Natural killer cell (primary cell): ENCODE data around the gene IDH3G. TPM values are rescaled to one million over a fixed set of nuclear protein-coding genes. Genes with fewer than 3 reads are reported as not detected.

ENCODE experiments used
- ATAC-seq, 3 donors: fragments of 150-1000 bp in 2 of 3; fragments of 200-7000 bp in 1 of 3; cut with Tn5 transposase; 1 replicate in 1 of 3; 2 replicates in 2 of 3; pipeline ENCODE4 v1.10.0; 2021; ENCODE audit warnings: mild to moderate bottlenecking in 2 of 3, moderate library complexity in 2 of 3
- DNase-seq, 2 donors: peaks; one replicate each; pipeline versions ENCODE4 v3.0.0 to v3.0.0-alpha.2; 2013 to 2021; ENCODE audit warnings: mixed read lengths in 1 of 2
- H3K27ac ChIP-seq: one replicate; pipeline ENCODE4 v1.5.1; 2013; ENCODE audit warnings: mild to moderate bottlenecking, low read length
- H3K27me3 ChIP-seq: one replicate; pipeline ENCODE4 v1.6.1; 2013; ENCODE audit warnings: low read length; ENCODE audit not compliant: control insufficient read depth, insufficient read depth
- H3K36me3 ChIP-seq: one replicate; pipeline ENCODE4 v1.6.1; 2013; ENCODE audit warnings: low read length; ENCODE audit not compliant: control insufficient read depth, insufficient read depth
- H3K4me1 ChIP-seq: one replicate; pipeline ENCODE4 v1.6.1; 2013; ENCODE audit warnings: low read length; ENCODE audit not compliant: control insufficient read depth, insufficient read depth
- H3K4me3 ChIP-seq: one replicate; pipeline ENCODE4 v1.5.1; 2013; ENCODE audit warnings: low read length
- H3K9me3 ChIP-seq: one replicate; pipeline ENCODE4 v1.6.1; 2013; ENCODE audit warnings: low read length; ENCODE audit not compliant: control insufficient read depth, insufficient read depth
- H3K27ac Mint-ChIP-seq, 2 donors: one replicate each; pipeline ENCODE4 v1.8.0; 2022; ENCODE audit warnings: mild to moderate bottlenecking in 2 of 2, mixed read lengths in 2 of 2, moderate library complexity in 1 of 2
- H3K27me3 Mint-ChIP-seq, 2 donors: one replicate each; pipeline ENCODE4 v1.8.0; 2022; ENCODE audit warnings: low read depth in 2 of 2, mixed read lengths in 2 of 2
- H3K36me3 Mint-ChIP-seq: one replicate; pipeline ENCODE4 v1.8.0; 2022; ENCODE audit warnings: mixed read lengths
- H3K4me1 Mint-ChIP-seq, 2 donors: one replicate each; pipeline ENCODE4 v1.8.0; 2022; ENCODE audit warnings: mixed read lengths in 2 of 2
- H3K4me3 Mint-ChIP-seq: one replicate; pipeline ENCODE4 v1.8.0; 2022; ENCODE audit warnings: mild to moderate bottlenecking, moderate library complexity, mixed read lengths
- H3K9me3 Mint-ChIP-seq, 2 donors: one replicate each; pipeline ENCODE4 v1.8.0; 2022; ENCODE audit warnings: mixed read lengths in 2 of 2
- WGBS: methylation state at CpG from one replicate; pipeline ENCODE4 v1.1.7; 2013; ENCODE audit warnings: missing lambda C conversion rate; ENCODE audit not compliant: insufficient coverage; 5-methylcytosine and 5-hydroxymethylcytosine counted together
- intact Hi-C: fragments of 100-400 bp; cut with micrococcal nuclease; formaldehyde crosslinking; loops from one replicate; pipeline ENCODE4 v1.14.2; 2022
- total RNA-seq, 4 donors: library from RNA; stranded (reverse); fragments of 120-200 nt in 1 of 4; gene quantifications; one replicate each; pipeline versions ENCODE4 v1.2.3 to v1.2.4, GENCODE V29; 2013 to 2022
- TF ChIP-seq, protein P1 (sequence below): fragments of 200-600 bp; IDR thresholded peaks from one replicate; pipeline ENCODE4 v1.8.0; 2022; ENCODE audit warnings: antibody characterized with exemption

IDH3G gene
- total RNA-seq, 3 donors from 2014 or later (not counting 1 experiment from before 2014, with no cell fraction given), result 70.1 to 76.5 (median 71.1) TPM

DNA sequence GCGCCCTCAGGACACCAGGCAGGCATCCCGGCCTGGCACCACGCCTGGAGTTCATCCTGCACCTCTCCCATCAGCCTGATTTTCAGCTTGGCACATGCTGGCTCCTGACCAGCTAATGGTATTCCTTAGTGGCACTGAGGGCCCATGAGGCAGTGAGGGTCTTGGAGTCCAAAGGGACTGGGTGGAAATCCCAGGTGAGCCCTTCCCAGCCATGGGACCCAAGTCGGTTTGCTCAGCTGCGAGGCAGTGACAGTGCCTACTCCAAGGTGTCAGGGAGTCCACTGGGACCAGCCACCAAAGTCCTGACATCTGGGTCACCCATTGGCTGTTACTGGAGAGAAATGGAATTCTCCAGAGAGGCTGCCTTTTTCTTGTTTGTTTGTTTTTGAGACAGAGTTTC is 5.2 kb upstream of the IDH3G start:
- intact Hi-C loops, result no loop called here
- no peak for ATAC-seq
- TF ChIP-seq, protein P1, sequence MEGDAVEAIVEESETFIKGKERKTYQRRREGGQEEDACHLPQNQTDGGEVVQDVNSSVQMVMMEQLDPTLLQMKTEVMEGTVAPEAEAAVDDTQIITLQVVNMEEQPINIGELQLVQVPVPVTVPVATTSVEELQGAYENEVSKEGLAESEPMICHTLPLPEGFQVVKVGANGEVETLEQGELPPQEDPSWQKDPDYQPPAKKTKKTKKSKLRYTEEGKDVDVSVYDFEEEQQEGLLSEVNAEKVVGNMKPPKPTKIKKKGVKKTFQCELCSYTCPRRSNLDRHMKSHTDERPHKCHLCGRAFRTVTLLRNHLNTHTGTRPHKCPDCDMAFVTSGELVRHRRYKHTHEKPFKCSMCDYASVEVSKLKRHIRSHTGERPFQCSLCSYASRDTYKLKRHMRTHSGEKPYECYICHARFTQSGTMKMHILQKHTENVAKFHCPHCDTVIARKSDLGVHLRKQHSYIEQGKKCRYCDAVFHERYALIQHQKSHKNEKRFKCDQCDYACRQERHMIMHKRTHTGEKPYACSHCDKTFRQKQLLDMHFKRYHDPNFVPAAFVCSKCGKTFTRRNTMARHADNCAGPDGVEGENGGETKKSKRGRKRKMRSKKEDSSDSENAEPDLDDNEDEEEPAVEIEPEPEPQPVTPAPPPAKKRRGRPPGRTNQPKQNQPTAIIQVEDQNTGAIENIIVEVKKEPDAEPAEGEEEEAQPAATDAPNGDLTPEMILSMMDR, result no peak

DNA sequence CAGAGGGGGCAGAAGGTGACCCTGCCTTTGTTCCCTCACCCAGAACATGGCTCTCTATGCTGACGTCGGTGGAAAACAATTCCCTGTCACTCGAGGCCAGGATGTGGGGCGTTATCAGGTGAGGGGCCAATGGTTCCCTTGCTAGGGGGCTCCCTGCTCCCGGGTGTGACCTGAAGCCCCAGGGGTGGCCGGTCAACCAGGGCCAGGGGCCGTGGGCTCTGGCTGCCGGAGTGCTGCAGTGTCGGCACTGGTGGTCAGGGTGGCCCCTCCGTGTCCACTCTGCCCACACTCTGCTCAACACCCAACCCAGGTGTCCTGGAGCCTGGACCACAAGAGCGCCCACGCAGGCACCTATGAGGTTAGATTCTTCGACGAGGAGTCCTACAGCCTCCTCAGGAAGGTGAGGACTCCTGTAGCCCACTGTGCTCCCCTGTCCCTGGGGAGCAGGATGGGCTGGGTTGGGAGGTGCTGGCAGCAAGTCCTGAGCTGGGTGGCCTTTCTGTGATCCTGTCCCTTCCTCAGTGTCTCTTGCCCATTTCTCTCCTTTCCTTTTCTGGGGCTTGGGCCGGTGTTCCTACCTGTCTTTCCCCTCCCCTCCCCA is 3.3 kb upstream of the IDH3G start:
- Histone ChIP-seq H3K4me3 (no peak overlapping the region), H3K27me3 (no peaks in the 10 kb centered on the region), H3K4me1 (peaks cover 32% of the 10 kb centered on the region), H3K36me3 (peaks cover 25% of the 10 kb centered on the region), H3K9me3 (no peaks in the 10 kb centered on the region), H3K27ac (no peak overlapping the region)
- DNase-seq (no peak), ATAC-seq (no peak)
- WGBS, result 96% methylated on average over 13 of the region's 15 CpGs
- no peak overlapping the region for H3K4me3 Mint-ChIP-seq
- no peaks in the 10 kb centered on the region for H3K36me3 Mint-ChIP-seq
- no peaks in the 10 kb centered on the region for H3K27me3 Mint-ChIP-seq
- peaks cover 8 to 21% of the 10 kb centered on the region in 2 donors for H3K4me1 Mint-ChIP-seq
- no peaks in the 10 kb centered on the region for H3K9me3 Mint-ChIP-seq
- TF ChIP-seq, protein P1, result no peak
- H3K27ac Mint-ChIP-seq, result no peak overlapping the region
- intact Hi-C loops, result no loop called here

More for the DNA sequence above, 5.2 kb upstream of the IDH3G start:
- Histone ChIP-seq H3K27ac (no peak overlapping the region), H3K9me3 (no peaks in the 10 kb centered on the region), H3K36me3 (peaks cover 25% of the 10 kb centered on the region), H3K4me1 (peaks cover 20% of the 10 kb centered on the region), H3K4me3 (no peak overlapping the region), H3K27me3 (no peaks in the 10 kb centered on the region)
- H3K4me3 Mint-ChIP-seq, result no peak overlapping the region
- H3K27me3 Mint-ChIP-seq, result no peaks in the 10 kb centered on the region
- WGBS, result 98% methylated on average over 5 of the region's 5 CpGs
- no peaks in the 10 kb centered on the region for H3K36me3 Mint-ChIP-seq
- peaks cover 0 to 11% of the 10 kb centered on the region in 2 donors for H3K4me1 Mint-ChIP-seq
- no peaks in the 10 kb centered on the region for H3K9me3 Mint-ChIP-seq
- no peak for DNase-seq
- H3K27ac Mint-ChIP-seq, result no peak overlapping the region

DNA sequence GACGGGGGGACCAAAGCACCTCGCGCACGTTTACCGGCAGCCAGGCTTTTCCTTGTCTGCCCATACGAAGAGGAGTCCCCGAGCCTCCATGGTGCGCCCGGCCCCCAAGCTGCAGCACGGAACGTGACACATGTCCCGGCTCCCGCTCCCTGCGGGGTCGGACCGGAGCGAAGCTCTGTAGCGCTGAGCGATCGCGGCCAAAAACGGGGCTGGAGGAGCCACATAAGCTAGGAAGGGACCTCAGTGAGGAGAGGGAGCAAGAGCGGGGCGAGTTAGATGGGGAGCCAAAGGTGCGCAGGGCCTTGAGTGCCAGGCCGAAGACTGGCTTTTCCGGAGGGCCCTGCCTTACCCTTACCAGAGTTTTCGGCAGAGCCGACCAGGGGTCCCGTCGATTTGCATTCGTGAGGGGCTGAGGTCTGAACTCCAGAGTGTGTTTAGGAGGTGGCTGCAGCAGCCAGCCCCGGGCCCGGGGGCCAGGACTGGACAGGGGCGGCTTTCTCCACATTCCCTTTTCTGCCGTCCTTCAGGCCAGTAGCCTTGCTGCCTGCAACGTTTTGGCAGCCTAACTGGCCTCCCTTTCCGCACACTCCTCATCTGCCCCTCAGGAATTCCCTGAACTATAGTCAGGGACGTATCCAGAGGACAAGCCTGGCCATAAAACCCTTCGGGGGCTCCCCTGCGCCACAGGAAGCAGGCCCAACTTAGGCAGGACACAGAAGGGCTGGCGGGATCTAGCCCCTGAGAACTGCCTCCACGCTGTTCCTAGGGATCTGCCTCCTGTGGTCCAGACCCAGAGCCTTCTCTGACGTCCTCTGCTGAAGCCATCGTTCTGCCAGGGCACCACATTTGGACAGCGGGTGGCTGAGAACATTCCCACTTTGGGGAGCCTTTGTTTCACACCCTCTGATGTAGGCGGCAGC is 982 bp upstream of the IDH3G start:
- Mint-ChIP-seq H3K4me1 (peaks cover 8 to 21% of the 10 kb centered on the region in 2 donors), H3K27me3 (no peaks in the 10 kb centered on the region), H3K9me3 (no peaks in the 10 kb centered on the region), H3K27ac (peak overlapping the region; percentile 89 to 95), H3K36me3 (no peaks in the 10 kb centered on the region), H3K4me3 (peak overlapping the region; percentile 93)
- WGBS, result 10% methylated on average over 46 of the region's 47 CpGs
- no peaks in the 10 kb centered on the region for H3K9me3 ChIP-seq
- DNase-seq, result peak; percentile 20 to 30
- H3K27ac ChIP-seq, result peak overlapping the region; percentile 75
- peak in 1 of 3 donors; percentile 9 for ATAC-seq
- no peaks in the 10 kb centered on the region for H3K27me3 ChIP-seq
- peak overlapping the region; percentile 97 for H3K4me3 ChIP-seq
- intact Hi-C loops, result no loop called here
- peaks cover 26% of the 10 kb centered on the region for H3K36me3 ChIP-seq
- peaks cover 34% of the 10 kb centered on the region for H3K4me1 ChIP-seq
- TF ChIP-seq, protein P1, result no peak
